HL-60 (cell line): ENCODE data around the gene C7orf57.

Experiments used
- DNase-seq, 2 experiments: peaks; one replicate each; pipeline ENCODE4 v3.0.0-alpha.2; 2010 to 2020; ENCODE audit warnings: low read depth in 1 of 2, low spot score in 1 of 2
- H3K27ac ChIP-seq: fragments of 250-450 bp; sonication (Bioruptor Pico); replicated peaks from 2 replicates; pipeline ENCODE4 v1.5.1; 2020; ENCODE audit warnings: mild to moderate bottlenecking, moderate library complexity
- H3K27me3 ChIP-seq: fragments of 250-450 bp; sonication (Bioruptor Pico); 2 replicates; pipeline ENCODE4 v1.5.1; 2021; ENCODE audit warnings: mild to moderate bottlenecking, moderate library complexity; ENCODE audit not compliant: insufficient read depth, poor library complexity, severe bottlenecking
- H3K4me3 ChIP-seq: replicated peaks from 2 replicates; pipeline ENCODE4 v1.5.1; 2011; ENCODE audit warnings: mild to moderate bottlenecking, control low read depth, low read length; ENCODE audit not compliant: insufficient read depth
- CTCF ChIP-seq: IDR thresholded peaks from one replicate; pipeline ENCODE4 v1.5.1; 2011; ENCODE audit warnings: low read length, control low read depth, inconsistent platforms; ENCODE audit not compliant: insufficient read depth
- GABPA ChIP-seq: IDR thresholded peaks from 2 replicates; pipeline ENCODE4 v1.6.1; 2012; ENCODE audit warnings: low read depth
- POLR2AphosphoS5 ChIP-seq: IDR thresholded peaks from 2 replicates; pipeline ENCODE4 v1.6.1; 2012; ENCODE audit warnings: low read depth
- SPI1 ChIP-seq: IDR thresholded peaks from 2 replicates; pipeline ENCODE4 v1.6.1; 2012; ENCODE audit warnings: low read depth, mild to moderate bottlenecking, borderline replicate concordance
- TF ChIP-seq, protein P1 (sequence below): IDR thresholded peaks from 2 replicates; pipeline ENCODE4 v1.6.1; 2012; ENCODE audit warnings: low read depth; ENCODE audit not compliant: insufficient replicate concordance

The C7orf57 gene

GRCh38 chr7:48040944-48041652, 5.8 kb downstream of the C7orf57 start:
- Histone ChIP-seq H3K27ac (no peak overlapping the region), H3K4me3 (no peak overlapping the region), H3K27me3 (peaks cover 15% of the 10 kb centered on the region)
- DNase-seq, result no peak
- TF ChIP-seq, protein P1, sequence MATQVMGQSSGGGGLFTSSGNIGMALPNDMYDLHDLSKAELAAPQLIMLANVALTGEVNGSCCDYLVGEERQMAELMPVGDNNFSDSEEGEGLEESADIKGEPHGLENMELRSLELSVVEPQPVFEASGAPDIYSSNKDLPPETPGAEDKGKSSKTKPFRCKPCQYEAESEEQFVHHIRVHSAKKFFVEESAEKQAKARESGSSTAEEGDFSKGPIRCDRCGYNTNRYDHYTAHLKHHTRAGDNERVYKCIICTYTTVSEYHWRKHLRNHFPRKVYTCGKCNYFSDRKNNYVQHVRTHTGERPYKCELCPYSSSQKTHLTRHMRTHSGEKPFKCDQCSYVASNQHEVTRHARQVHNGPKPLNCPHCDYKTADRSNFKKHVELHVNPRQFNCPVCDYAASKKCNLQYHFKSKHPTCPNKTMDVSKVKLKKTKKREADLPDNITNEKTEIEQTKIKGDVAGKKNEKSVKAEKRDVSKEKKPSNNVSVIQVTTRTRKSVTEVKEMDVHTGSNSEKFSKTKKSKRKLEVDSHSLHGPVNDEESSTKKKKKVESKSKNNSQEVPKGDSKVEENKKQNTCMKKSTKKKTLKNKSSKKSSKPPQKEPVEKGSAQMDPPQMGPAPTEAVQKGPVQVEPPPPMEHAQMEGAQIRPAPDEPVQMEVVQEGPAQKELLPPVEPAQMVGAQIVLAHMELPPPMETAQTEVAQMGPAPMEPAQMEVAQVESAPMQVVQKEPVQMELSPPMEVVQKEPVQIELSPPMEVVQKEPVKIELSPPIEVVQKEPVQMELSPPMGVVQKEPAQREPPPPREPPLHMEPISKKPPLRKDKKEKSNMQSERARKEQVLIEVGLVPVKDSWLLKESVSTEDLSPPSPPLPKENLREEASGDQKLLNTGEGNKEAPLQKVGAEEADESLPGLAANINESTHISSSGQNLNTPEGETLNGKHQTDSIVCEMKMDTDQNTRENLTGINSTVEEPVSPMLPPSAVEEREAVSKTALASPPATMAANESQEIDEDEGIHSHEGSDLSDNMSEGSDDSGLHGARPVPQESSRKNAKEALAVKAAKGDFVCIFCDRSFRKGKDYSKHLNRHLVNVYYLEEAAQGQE, result no peak
- TF ChIP-seq CTCF (no peak), GABPA (no peak), POLR2AphosphoS5 (no peak), SPI1 (no peak)

DNA sequence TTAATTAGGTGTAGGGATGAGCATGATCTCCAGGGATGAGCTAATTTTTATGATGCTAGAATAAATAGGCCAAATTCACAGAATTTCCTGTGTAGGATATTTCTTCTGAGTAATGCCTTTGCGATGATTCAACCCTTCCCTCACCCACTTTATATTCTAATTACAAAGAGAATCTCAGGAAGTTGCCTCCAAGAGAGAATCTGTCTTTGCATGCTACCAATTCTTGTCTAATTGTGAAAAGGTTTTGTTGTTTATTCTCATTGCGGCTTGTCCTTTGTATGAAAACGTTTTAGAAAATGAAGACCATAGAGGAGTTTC, 6.3 kb downstream of the C7orf57 start:
- TF ChIP-seq GABPA (no peak), CTCF (no peak), POLR2AphosphoS5 (no peak), SPI1 (no peak)
- TF ChIP-seq, protein P1, result no peak
- peaks cover 11% of the 10 kb centered on the region for H3K27me3 ChIP-seq
- no peak for DNase-seq
- H3K27ac ChIP-seq, result no peak overlapping the region
- no peak overlapping the region for H3K4me3 ChIP-seq

- no peak overlapping the region for H3K4me3 ChIP-seq
- no peak for DNase-seq
- H3K27me3 ChIP-seq, result peaks cover 5% of the 10 kb centered on the region
- H3K27ac ChIP-seq, result no peak overlapping the region
- TF ChIP-seq POLR2AphosphoS5 (no peak), SPI1 (no peak), GABPA (no peak), CTCF (no peak)
- TF ChIP-seq, protein P1, result no peak
Observed at GRCh38 chr7:48042216-48042615, 6.9 kb downstream of the C7orf57 start.
